K562 (cell line): Measurements from ENCODE around the gene H2AZ2. TPM values are rescaled to one million over a fixed set of nuclear protein-coding genes. Genes with fewer than 3 reads are reported as not detected.

ENCODE experiments used
- ATAC-seq: fragments of 200-7000 bp; cut with Tn5 transposase; 3 replicates; pipeline ENCODE4 v1.9.1; 2020; ENCODE audit warnings: moderate library complexity
- BruUV-seq: library from RNA; stranded (reverse); fragments of 400-500 nt; replicated peaks from 2 replicates; lab custom pipeline; 2021; lab: Mats Ljungman, UMichigan
- CTCF ChIA-PET: fragments of 300-600 bp; formaldehyde crosslinking; extraction: SDS; loops from one replicate; lab custom pipeline; 2021; ENCODE audit warnings: low intra/inter-chr PET ratio; lab: Yijun Ruan, JAX
- POLR2A ChIA-PET: fragments of 300-600, 350-650 bp; sonication (Branson Sonifier 250); formaldehyde crosslinking; extraction: SDS; loops from one replicate; lab custom pipeline; 2021; ENCODE audit warnings: antibody characterized with exemption, inconsistent platforms; lab: Yijun Ruan, JAX
- DNase-seq, 4 experiments: peaks; one replicate each; pipeline versions ENCODE4 v3.0.0 to v3.0.0-alpha.2; 2011 to 2018; ENCODE audit warnings: low spot score in 3 of 4, mixed read lengths in 3 of 4; ENCODE audit errors: extremely low read depth in 1 of 4
- FAIRE-seq: peaks from 2 replicates; lab custom pipeline; 2011; peaks lifted over from hg19 to GRCh38; lab: Jason Lieb, UNC
- H2AFZ ChIP-seq: 2 replicates; pipeline ENCODE4 v1.6.0; 2011; ENCODE audit warnings: low read depth, low read length, control low read depth, inconsistent platforms
- H3K27ac ChIP-seq: fragments of 200-600 bp; 3 replicates; pipeline ENCODE4 v1.8.0; 2011; ENCODE audit warnings: low read depth, mild to moderate bottlenecking, control low read depth, inconsistent platforms, low read length, moderate library complexity, mixed read lengths; ENCODE audit errors: extremely low read depth
- H3K27me3 ChIP-seq, 2 experiments: fragments of 300-600 bp in 1 of 2; 2 replicates in 1 of 2; 3 replicates in 1 of 2; pipeline versions ENCODE4 v1.6.0 to v1.8.0; 2011; ENCODE audit warnings: inconsistent platforms in 2 of 2, low read length in 2 of 2, mild to moderate bottlenecking in 1 of 2, mixed read lengths in 1 of 2, moderate library complexity in 1 of 2; ENCODE audit not compliant: control insufficient read depth in 2 of 2, insufficient read depth in 2 of 2
- H3K36me3 ChIP-seq: fragments of 300-600 bp; 3 replicates; pipeline ENCODE4 v1.8.0; 2011; ENCODE audit warnings: mild to moderate bottlenecking, low read length, inconsistent platforms; ENCODE audit not compliant: control insufficient read depth, insufficient read depth
- H3K4me1 ChIP-seq, 2 experiments: fragments of 200-600 bp in 1 of 2; replicated peaks in 1 of 2; 2 replicates in 1 of 2; 3 replicates in 1 of 2; pipeline versions ENCODE4 v1.5.1 to v1.8.0; 2011; ENCODE audit warnings: inconsistent platforms in 2 of 2, low read length in 2 of 2, mild to moderate bottlenecking in 1 of 2, mixed read lengths in 1 of 2, moderate library complexity in 1 of 2; ENCODE audit not compliant: control insufficient read depth in 2 of 2, insufficient read depth in 2 of 2
- H3K4me2 ChIP-seq: 2 replicates; pipeline ENCODE4 v1.6.1; 2011; ENCODE audit warnings: low read length, control low read depth, inconsistent platforms, mixed read lengths; ENCODE audit not compliant: insufficient read depth
- H3K4me3 ChIP-seq: fragments of 200-600 bp; sonication (generic), shearing (Covaris generic); 2 replicates; pipeline ENCODE4 v1.5.1; 2016; ENCODE audit warnings: control low read depth, inconsistent platforms
- H3K79me2 ChIP-seq: fragments of 200-600 bp; 3 replicates; pipeline ENCODE4 v1.8.0; 2011; ENCODE audit warnings: low read length, inconsistent platforms; ENCODE audit not compliant: control insufficient read depth, insufficient read depth
- H3K9ac ChIP-seq, 2 experiments: 2 replicates each; pipeline versions ENCODE4 v1.6.0 to v1.6.1; 2011; ENCODE audit warnings: low read depth in 2 of 2, low read length in 2 of 2, control low read depth in 1 of 2, inconsistent platforms in 1 of 2, mild to moderate bottlenecking in 1 of 2, mixed read lengths in 1 of 2; ENCODE audit not compliant: insufficient read depth in 1 of 2
- H3K9me1 ChIP-seq: one replicate; pipeline ENCODE4 v1.6.0; 2011; ENCODE audit warnings: inconsistent platforms, mild to moderate bottlenecking, low read length, moderate library complexity; ENCODE audit not compliant: control insufficient read depth, insufficient read depth
- H3K9me3 ChIP-seq: replicated peaks from 2 replicates; pipeline ENCODE4 v1.5.1; 2011; ENCODE audit warnings: low read depth, low read length, inconsistent platforms; ENCODE audit not compliant: control insufficient read depth, insufficient read depth
- H4K20me1 ChIP-seq: replicated peaks from 2 replicates; pipeline ENCODE4 v1.6.1; 2011; ENCODE audit warnings: low read length, inconsistent platforms, mixed read lengths; ENCODE audit not compliant: control insufficient read depth, insufficient read depth
- DEAF1 ChIP-seq: fragments of 450-650 bp; formaldehyde crosslinking; IDR thresholded peaks from 2 replicates; pipeline ENCODE4 v1.4.0; 2020; ENCODE audit warnings: mild to moderate bottlenecking, moderate library complexity
- E2F4 ChIP-seq: sonication (generic); formaldehyde crosslinking; IDR thresholded peaks from 2 replicates; pipeline ENCODE4 v1.8.0; 2022; ENCODE audit warnings: mild to moderate bottlenecking, low read depth, missing genetic modification reagents
- ELK1 ChIP-seq: sonication (generic); formaldehyde crosslinking; IDR thresholded peaks from 2 replicates; pipeline ENCODE4 v1.8.1; 2022; ENCODE audit warnings: missing genetic modification reagents
- HDAC3 ChIP-seq: fragments of 450-650 bp; IDR thresholded peaks from 2 replicates; pipeline ENCODE4 v1.6.1; 2018; ENCODE audit warnings: borderline replicate concordance, mild to moderate bottlenecking, moderate library complexity; ENCODE audit not compliant: partially characterized antibody
- HOMEZ ChIP-seq: fragments of 250-450 bp; sonication (Bioruptor Pico); IDR thresholded peaks from 2 replicates; pipeline ENCODE4 v1.4.0; 2020; ENCODE audit warnings: mild to moderate bottlenecking, moderate library complexity
- HOXB6 ChIP-seq: fragments of 250-450 bp; sonication (Bioruptor Pico); IDR thresholded peaks from 2 replicates; pipeline ENCODE4 v1.5.1; 2022; ENCODE audit warnings: mild to moderate bottlenecking, borderline replicate concordance
- HSF4 ChIP-seq: fragments of 250-450 bp; sonication (Bioruptor Pico); IDR thresholded peaks from 2 replicates; pipeline ENCODE4 v2.1.2; 2022; ENCODE audit warnings: mild to moderate bottlenecking, moderate library complexity, borderline replicate concordance
- JUN ChIP-seq, 2 experiments: sonication (generic) in 1 of 2; formaldehyde crosslinking in 1 of 2; IDR thresholded peaks; 2 replicates each; pipeline versions ENCODE4 v1.6.1 to v1.8.0; 2012 to 2022; ENCODE audit warnings: borderline replicate concordance in 2 of 2, mild to moderate bottlenecking in 2 of 2, improper control_type of control experiment in 1 of 2, low read depth in 1 of 2, low read length in 1 of 2, missing genetic modification reagents in 1 of 2
- RFX7 ChIP-seq: fragments of 250-450 bp; sonication (Bioruptor Pico); IDR thresholded peaks from 2 replicates; pipeline ENCODE4 v1.5.1; 2021; ENCODE audit warnings: mild to moderate bottlenecking
- SFPQ ChIP-seq: fragments of 200-400 bp; formaldehyde crosslinking; IDR thresholded peaks from 2 replicates; pipeline ENCODE4 v1.6.1; 2017; ENCODE audit warnings: mild to moderate bottlenecking, low read depth, low read length, moderate library complexity
- TCF7 ChIP-seq: sonication (generic); IDR thresholded peaks from 2 replicates; pipeline ENCODE4 v1.6.1; 2016; ENCODE audit warnings: antibody characterized with exemption, borderline replicate concordance
- TCF7L2 ChIP-seq: fragments of 150-350 bp; IDR thresholded peaks from 2 replicates; pipeline ENCODE4 v1.6.1; 2016; ENCODE audit warnings: low read depth, mild to moderate bottlenecking, low read length, moderate library complexity
- ZNF197 ChIP-seq: fragments of 200-800 bp; sonication (Bioruptor generic); IDR thresholded peaks from 2 replicates; pipeline ENCODE4 v1.6.1; 2016; ENCODE audit warnings: low read depth, missing genetic modification characterization, missing compliant biosample characterization
- ZNF551 ChIP-seq: fragments of 250-450 bp; sonication (Bioruptor Pico); IDR thresholded peaks from 2 replicates; pipeline ENCODE4 v1.5.0; 2021; ENCODE audit warnings: mild to moderate bottlenecking, moderate library complexity
- WGBS: fragments of 100-300 bp; shearing (Covaris generic); methylation state at CpG from one replicate; pipeline ENCODE4 v1.1.6; 2016; ENCODE audit warnings: low coverage, mixed read lengths; ENCODE audit not compliant: insufficient coverage; ENCODE audit errors: missing lambda C conversion rate; 5-methylcytosine and 5-hydroxymethylcytosine counted together
- in situ Hi-C: fragments of 300-500 bp; cut with MboI; formaldehyde crosslinking; loops from 4 replicates; pipeline ENCODE4 v1.15.0; 2018; ENCODE audit warnings: inconsistent platforms, mixed read lengths
- intact Hi-C: fragments of 100-400 bp; cut with micrococcal nuclease; formaldehyde crosslinking; loops from 2 replicates; pipeline ENCODE4 v1.14.2; 2022
- polyA plus RNA-seq, 8 experiments: library from polyadenylated mRNA; depleted of rRNA in 4 of 8; stranded (reverse) in 5 of 8; unstranded in 3 of 8; fragments of >200 nt; fragmentation: Nextera tagmentation in 2 of 8; fragmentation: Illumina TruSeq in 1 of 8; extraction: Ambion mirVana in 2 of 8; extraction: Trizol in 1 of 8; gene quantifications; 2 replicates each; pipeline versions ENCODE4 v1.2.1 to v1.2.3, GENCODE V29; 2011 to 2014; ENCODE audit warnings: inconsistent platforms in 1 of 8, missing spikeins in 1 of 8
- total RNA-seq, 7 experiments: library from RNA; depleted of rRNA in 6 of 7; stranded (reverse); fragments of >200 nt in 6 of 7; fragmentation: Illumina TruSeq in 2 of 7; extraction: Trizol in 2 of 7; gene quantifications; 2 replicates each; pipeline versions ENCODE4 v1.2.1 to v1.2.3, GENCODE V29; 2011 to 2021; ENCODE audit warnings: low replicate concordance in 1 of 7

The H2AZ2 gene
- total and polyA plus RNA-seq, 9 of the 15 experiments (the other 6 are each of a cell fraction or from before 2014, with no cell fraction given): 105 to 382 (median 286) TPM

- POLR2A ChIA-PET: interaction anchor here (0.6 to 1.7 kb wide), 6 partner anchors 9 to 382 kb away, joined by 3 to 9 read pairs (median 4); partner anchors contain the start of genes H2AZ2, NUDCD3 and PURB
- CTCF ChIA-PET: no interaction called here
- Histone ChIP-seq H4K20me1 (no peaks in the 10 kb centered on the region), H3K4me1 (peaks cover 0 to 8% of the 10 kb centered on the region in 2 experiments; a peak in 3 of 5 replicates), H3K9ac (no peak overlapping the region), H3K27ac (no peak overlapping the region), H3K4me3 (no peak overlapping the region), H2AFZ (no peak overlapping the region), H3K4me2 (no peak overlapping the region), H3K9me3 (no peaks in the 10 kb centered on the region), H3K79me2 (peaks cover 9% of the 10 kb centered on the region; the same call in 1 of the 3 replicates), H3K27me3 (no peaks in the 10 kb centered on the region), H3K36me3 (no peaks in the 10 kb centered on the region), H3K9me1 (no peaks in the 10 kb centered on the region)
- DNase-seq (no peak), FAIRE-seq (no peak), ATAC-seq (peak; percentile 36)
- BruUV-seq: no TSS peak
- 50% methylated on average over 1 of the region's 1 CpG for WGBS
- intact Hi-C loops (no loop called here), in situ Hi-C loops (no loop called here)
- TF ChIP-seq HSF4 (no peak), ZNF197 (no peak), HOXB6 (CRISPR knock-in tag) (no peak), ZNF551 (CRISPR knock-in tag) (no peak), RFX7 (CRISPR knock-in tag) (no peak), TCF7 (no peak), HOMEZ (CRISPR knock-in tag) (no peak), TCF7L2 (no peak), HDAC3 (no peak), SFPQ (no peak), E2F4 (CRISPR knock-in tag) (no peak), DEAF1 (no peak), ELK1 (no peak), JUN (IDR thresholded peaks at IDR 0.05; ENCODE audit: borderline replicate concordance, low read depth, low read length) (no peak), JUN (CRISPR knock-in tag; IDR thresholded peaks at IDR 0.05; ENCODE audit: borderline replicate concordance) (no peak)
Measured at GRCh38 chr7:44872787-44873186, 24.9 kb upstream of the H2AZ2 start.
